ENCODE results near the gene ZNF750.

DNA sequence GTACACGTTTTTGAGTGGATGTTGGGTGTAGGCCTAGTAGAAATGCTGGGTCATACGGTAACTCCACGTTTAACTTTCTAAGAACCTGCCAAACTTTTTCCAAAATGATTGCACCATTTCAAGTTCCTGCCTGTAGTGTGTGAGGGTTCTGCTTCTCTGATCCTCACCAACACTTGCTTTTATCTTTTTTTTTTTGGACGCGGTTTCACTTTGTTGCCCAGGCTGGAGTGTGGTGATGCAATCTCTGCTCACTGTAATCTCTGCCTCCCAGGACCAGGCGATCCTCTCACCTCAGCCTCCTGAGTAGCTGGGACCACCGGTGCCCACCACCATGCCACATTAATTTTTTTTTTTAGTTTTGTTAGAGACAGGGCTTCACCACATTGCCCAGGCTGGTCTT is 23.5 kb downstream of the ZNF750 start:
- TF ChIP-seq, protein P1, sequence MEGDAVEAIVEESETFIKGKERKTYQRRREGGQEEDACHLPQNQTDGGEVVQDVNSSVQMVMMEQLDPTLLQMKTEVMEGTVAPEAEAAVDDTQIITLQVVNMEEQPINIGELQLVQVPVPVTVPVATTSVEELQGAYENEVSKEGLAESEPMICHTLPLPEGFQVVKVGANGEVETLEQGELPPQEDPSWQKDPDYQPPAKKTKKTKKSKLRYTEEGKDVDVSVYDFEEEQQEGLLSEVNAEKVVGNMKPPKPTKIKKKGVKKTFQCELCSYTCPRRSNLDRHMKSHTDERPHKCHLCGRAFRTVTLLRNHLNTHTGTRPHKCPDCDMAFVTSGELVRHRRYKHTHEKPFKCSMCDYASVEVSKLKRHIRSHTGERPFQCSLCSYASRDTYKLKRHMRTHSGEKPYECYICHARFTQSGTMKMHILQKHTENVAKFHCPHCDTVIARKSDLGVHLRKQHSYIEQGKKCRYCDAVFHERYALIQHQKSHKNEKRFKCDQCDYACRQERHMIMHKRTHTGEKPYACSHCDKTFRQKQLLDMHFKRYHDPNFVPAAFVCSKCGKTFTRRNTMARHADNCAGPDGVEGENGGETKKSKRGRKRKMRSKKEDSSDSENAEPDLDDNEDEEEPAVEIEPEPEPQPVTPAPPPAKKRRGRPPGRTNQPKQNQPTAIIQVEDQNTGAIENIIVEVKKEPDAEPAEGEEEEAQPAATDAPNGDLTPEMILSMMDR (IDR thresholded peaks at IDR 0.05; ENCODE audit: low read depth, low read length, poor library complexity, severe bottlenecking): no peak
- no peak for TF ChIP-seq EZH2phosphoT487 (IDR thresholded peaks at IDR 0.05; ENCODE audit: borderline replicate concordance, low read length)

All from DOHH2 (cell line).